Measurements from ENCODE around the gene MVB12B. TPM values are rescaled to one million over a fixed set of nuclear protein-coding genes. Genes with fewer than 3 reads are reported as not detected.
A peak's percentile ranks its signal among the peaks of the same experiment; 100 is the strongest.

MVB12B gene
- total RNA-seq, 6 experiments from 2014 or later, result 7.2 to 16.2 (median 9.1) TPM

DNA sequence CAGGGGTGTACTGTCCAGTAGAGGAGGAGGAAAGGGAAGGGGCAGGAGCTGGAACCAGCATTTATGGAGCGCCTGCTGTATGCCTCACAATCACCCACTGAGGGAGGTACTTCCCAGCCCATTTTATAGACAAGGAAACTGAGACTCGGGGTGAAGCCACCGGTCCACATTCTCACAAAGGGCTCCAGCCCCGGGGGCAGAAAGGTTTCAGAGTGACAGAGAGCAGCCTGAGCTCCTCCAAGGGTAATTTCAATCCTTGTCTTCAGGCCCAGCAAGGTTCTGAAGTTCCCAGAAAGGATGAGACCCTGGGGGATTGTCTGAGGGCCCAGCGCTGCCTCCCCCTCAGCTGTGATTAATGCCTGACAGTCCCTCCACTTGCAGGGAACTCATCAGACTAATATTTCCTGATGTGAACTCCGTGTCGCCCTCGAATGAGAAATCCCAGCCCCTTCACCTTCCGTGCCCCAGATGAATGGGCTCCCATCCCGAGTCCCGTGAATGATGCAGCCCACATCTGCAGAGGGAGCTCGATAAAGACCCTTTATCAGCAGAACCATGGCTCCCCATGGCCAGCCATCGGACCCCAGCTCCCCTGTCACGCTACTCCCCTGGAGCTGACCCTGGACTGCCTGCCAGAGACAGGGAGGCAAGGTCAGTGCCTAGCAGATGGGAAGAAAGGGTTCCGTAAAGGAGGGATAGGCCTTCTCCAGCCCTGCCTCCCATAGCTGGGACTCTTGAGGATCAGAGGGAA is 32.1 kb upstream of the MVB12B start:
- H3K9me3 ChIP-seq, result no peaks in the 10 kb centered on the region
- no peak for DNase-seq
- ATAC-seq, result no peak
- 100% methylated on average over 1 of the region's 15 CpGs for WGBS (ENCODE audit: insufficient coverage, low coverage, low lambda C conversion rate, missing lambda C conversion rate)
- H3K36me3 ChIP-seq, result no peaks in the 10 kb centered on the region
- intact Hi-C loops (cut with DNase I), result no loop called here
- H3K27ac ChIP-seq, result no peak overlapping the region
- H3K27me3 ChIP-seq, result no peaks in the 10 kb centered on the region
- TF ChIP-seq, protein P1, sequence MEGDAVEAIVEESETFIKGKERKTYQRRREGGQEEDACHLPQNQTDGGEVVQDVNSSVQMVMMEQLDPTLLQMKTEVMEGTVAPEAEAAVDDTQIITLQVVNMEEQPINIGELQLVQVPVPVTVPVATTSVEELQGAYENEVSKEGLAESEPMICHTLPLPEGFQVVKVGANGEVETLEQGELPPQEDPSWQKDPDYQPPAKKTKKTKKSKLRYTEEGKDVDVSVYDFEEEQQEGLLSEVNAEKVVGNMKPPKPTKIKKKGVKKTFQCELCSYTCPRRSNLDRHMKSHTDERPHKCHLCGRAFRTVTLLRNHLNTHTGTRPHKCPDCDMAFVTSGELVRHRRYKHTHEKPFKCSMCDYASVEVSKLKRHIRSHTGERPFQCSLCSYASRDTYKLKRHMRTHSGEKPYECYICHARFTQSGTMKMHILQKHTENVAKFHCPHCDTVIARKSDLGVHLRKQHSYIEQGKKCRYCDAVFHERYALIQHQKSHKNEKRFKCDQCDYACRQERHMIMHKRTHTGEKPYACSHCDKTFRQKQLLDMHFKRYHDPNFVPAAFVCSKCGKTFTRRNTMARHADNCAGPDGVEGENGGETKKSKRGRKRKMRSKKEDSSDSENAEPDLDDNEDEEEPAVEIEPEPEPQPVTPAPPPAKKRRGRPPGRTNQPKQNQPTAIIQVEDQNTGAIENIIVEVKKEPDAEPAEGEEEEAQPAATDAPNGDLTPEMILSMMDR (IDR thresholded peaks at IDR 0.05), result no peak
- no peak for TF ChIP-seq POLR2A (IDR thresholded peaks at IDR 0.05)
- no peak overlapping the region for H3K4me3 ChIP-seq
- H3K4me1 ChIP-seq, result no peaks in the 10 kb centered on the region

DNA sequence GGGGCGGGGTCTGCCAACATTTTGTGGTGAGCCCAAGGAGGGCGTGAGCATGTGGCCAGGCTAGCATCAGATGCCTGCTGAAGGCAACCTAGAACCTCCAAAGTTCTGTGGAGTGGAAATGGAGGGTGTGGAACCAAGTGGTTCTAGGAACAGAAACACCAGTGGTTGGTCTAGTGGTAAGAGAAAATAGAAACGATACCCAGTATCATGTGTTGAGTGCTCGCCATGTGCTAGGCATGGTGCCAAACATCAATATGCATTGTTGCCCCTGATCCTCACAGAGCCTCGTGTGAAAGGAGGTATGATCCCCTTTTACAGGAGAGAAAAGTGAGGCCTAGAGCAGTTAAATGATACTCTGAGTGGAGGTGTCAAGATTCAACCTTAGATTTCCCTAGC is 31.5 kb upstream of the MVB12B start:
- Histone ChIP-seq H3K27me3 (no peaks in the 10 kb centered on the region), H3K4me3 (no peak overlapping the region), H3K4me1 (no peaks in the 10 kb centered on the region), H3K36me3 (no peaks in the 10 kb centered on the region), H3K9me3 (no peaks in the 10 kb centered on the region), H3K27ac (no peak overlapping the region)
- 84% methylated on average over 3 of the region's 5 CpGs for WGBS (ENCODE audit: insufficient coverage, low coverage, low lambda C conversion rate, missing lambda C conversion rate)
- TF ChIP-seq, protein P1 (IDR thresholded peaks at IDR 0.05), result no peak
- no peak for TF ChIP-seq POLR2A (IDR thresholded peaks at IDR 0.05)
- intact Hi-C loops (cut with DNase I), result no loop called here
- DNase-seq (peak in 1 of 3 donors; percentile 11), ATAC-seq (no peak)

DNA sequence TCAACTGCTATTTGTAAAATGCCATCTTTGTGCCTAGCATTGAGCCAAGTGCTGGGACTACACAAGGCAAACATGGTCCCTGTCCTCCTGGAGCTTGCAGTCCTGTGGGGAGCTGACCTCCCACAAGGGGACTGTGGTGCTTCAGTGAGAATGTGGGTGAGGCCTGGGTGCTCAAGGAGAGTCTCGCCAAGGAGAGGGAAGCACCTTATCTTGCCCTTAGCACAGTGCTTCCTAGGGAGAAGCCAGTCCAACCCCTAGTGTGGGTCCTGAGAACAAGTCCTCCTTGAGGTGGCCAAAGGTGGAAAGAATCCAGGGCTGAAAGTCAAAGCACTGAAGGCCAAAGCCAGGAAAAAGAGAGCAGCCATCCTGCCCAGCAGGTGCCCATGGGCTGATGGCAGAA is 31.1 kb upstream of the MVB12B start:
- intact Hi-C loops (cut with DNase I), result no loop called here
- Histone ChIP-seq H3K27ac (no peak overlapping the region), H3K4me1 (no peaks in the 10 kb centered on the region), H3K27me3 (no peaks in the 10 kb centered on the region), H3K4me3 (no peak overlapping the region), H3K9me3 (no peaks in the 10 kb centered on the region), H3K36me3 (no peaks in the 10 kb centered on the region)
- DNase-seq, result peak in 1 of 3 donors; percentile 14
- WGBS (ENCODE audit: insufficient coverage, low coverage, low lambda C conversion rate, missing lambda C conversion rate), result no CpG with 5 or more reads among the region's 1 CpG
- TF ChIP-seq, protein P1 (IDR thresholded peaks at IDR 0.05), result no peak
- no peak for TF ChIP-seq POLR2A (IDR thresholded peaks at IDR 0.05)
- ATAC-seq, result no peak

DNA sequence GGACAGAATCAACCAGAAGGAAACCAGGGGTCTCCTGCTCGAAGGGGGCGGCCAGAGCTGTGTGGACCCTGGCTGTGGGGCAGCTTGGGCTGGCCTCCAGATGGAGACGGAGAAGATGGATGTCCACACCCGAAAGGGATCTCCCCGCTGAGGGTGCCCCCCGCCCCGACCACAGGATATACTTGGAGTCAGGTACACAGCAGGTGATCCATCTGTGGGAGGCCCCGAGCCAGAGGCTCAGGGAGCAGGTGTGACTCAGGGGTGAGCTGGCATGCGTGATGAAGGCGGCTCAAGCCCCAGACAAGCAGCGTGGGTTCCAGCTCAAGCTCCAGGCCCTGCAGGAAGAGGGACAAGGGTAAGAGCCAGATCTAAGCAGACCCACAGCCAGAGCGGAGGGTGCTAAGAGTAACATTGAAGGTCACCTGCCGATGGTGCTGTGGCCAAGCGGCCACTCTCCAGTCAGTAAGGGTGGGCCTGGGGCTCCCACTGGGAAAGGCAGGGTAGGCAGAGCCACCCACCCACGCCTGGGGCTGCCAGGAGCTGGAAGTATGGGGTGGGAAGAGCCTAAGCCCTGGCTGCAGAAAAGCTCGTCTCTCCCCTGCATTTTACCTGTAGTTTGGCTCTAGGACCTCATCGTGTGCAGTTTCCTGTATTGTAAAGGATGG is 30.6 kb upstream of the MVB12B start:
- 50% methylated on average over 3 of the region's 17 CpGs for WGBS (ENCODE audit: insufficient coverage, low coverage, low lambda C conversion rate, missing lambda C conversion rate)
- no peak for DNase-seq
- intact Hi-C loops (cut with DNase I), result no loop called here

DNA sequence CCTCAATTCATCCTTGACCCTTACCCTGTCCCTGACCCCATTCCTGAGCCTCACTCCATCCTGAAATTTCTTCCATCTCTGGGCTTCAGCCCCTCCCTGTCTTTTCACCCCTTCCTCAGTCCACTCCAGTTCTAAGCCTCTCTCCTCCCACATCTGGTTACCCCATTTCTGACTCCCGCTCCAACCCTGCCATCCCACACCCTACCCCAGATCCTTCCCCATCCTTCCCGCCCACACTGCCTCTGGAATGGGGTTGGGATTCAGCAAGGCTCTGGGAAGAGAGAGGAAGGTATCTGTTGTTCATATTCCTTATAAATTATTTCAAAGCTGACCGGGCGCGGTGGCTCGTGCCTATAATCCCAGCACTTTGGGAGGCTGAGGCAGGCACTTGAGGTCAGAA is 29.9 kb upstream of the MVB12B start:
- no peaks in the 10 kb centered on the region for H3K4me1 ChIP-seq
- WGBS (ENCODE audit: insufficient coverage, low coverage, low lambda C conversion rate, missing lambda C conversion rate), result 86% methylated on average over 5 of the region's 6 CpGs
- intact Hi-C loops (cut with DNase I), result no loop called here
- no peak for ATAC-seq
- no peak overlapping the region for H3K4me3 ChIP-seq
- no peak overlapping the region for H3K27ac ChIP-seq
- no peak for TF ChIP-seq POLR2A (IDR thresholded peaks at IDR 0.05)
- TF ChIP-seq, protein P1 (IDR thresholded peaks at IDR 0.05), result no peak
- DNase-seq, result no peak
- H3K27me3 ChIP-seq, result no peaks in the 10 kb centered on the region
- no peaks in the 10 kb centered on the region for H3K9me3 ChIP-seq
- no peaks in the 10 kb centered on the region for H3K36me3 ChIP-seq

More for the DNA sequence above, 30.6 kb upstream of the MVB12B start:
- Histone ChIP-seq H3K36me3 (no peaks in the 10 kb centered on the region), H3K27ac (no peak overlapping the region), H3K4me1 (no peaks in the 10 kb centered on the region), H3K9me3 (no peaks in the 10 kb centered on the region), H3K4me3 (no peak overlapping the region), H3K27me3 (no peaks in the 10 kb centered on the region)
- no peak for ATAC-seq
- no peak for TF ChIP-seq POLR2A (IDR thresholded peaks at IDR 0.05)
